ENCODE data around the gene BRINP1. TPM values are rescaled to one million over a fixed set of nuclear protein-coding genes. Genes with fewer than 3 reads are reported as not detected.

Gene BRINP1
- total and polyA plus RNA-seq, 2 donors (not counting 3 experiments of a cell fraction or from before 2014, with no cell fraction given), result 0.04 TPM; not detected in 1

DNA sequence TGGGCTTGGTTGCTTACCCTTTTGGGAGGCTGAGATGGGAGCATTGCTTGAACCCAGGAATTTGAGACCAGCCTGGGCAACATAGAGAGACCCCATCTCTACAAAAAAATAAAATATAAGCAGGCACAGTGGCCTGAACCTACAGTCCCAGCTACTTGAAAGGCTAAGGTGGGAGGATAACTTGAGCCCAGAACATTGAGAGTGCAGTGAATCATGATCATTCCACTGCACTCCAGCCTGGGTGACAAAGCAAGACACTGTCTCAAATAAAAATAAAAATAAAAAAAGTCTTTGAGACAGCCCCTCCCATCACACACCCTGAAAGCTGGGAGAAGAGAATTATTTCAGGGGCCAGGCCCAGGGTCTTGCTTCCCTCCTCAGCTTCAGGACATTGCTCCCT, 251.8 kb downstream of the BRINP1 start:
- Histone ChIP-seq H3K9ac (replicated peaks; ENCODE audit: extremely low read depth, insufficient read depth, low read length) (no peak overlapping the region), H3K79me2 (ENCODE audit: control insufficient read depth, insufficient read depth, low read length) (no peaks in the 10 kb centered on the region), H3K27ac (ENCODE audit: insufficient read depth, low read depth, low read length) (no peak overlapping the region), H3K27me3 (ENCODE audit: control insufficient read depth in 2 of 2, insufficient read depth in 2 of 2, low read length in 2 of 2) (no peaks in the 10 kb centered on the region), H2AFZ (ENCODE audit: low read depth, low read length) (no peak overlapping the region), H3K9me1 (replicated peaks; ENCODE audit: control insufficient read depth, extremely low read depth, insufficient read depth, low read length) (no peaks in the 10 kb centered on the region), H3K4me2 (ENCODE audit: insufficient read depth, low read length) (no peak overlapping the region), H3K4me1 (ENCODE audit: control insufficient read depth, extremely low read depth, insufficient read depth, low read length) (no peaks in the 10 kb centered on the region), H3K9me3 (replicated peaks; ENCODE audit: control insufficient read depth, insufficient read depth, low read length) (no peaks in the 10 kb centered on the region), H4K20me1 (replicated peaks; ENCODE audit: control insufficient read depth, extremely low read depth, insufficient read depth, low read length) (no peaks in the 10 kb centered on the region), H3K4me3 (replicated peaks in 1 of 3; ENCODE audit: insufficient read depth in 1 of 3, low read depth in 1 of 3, low read length in 3 of 3) (no peak overlapping the region), H3K36me3 (ENCODE audit: control insufficient read depth in 2 of 2, extremely low read depth in 1 of 2, insufficient read depth in 2 of 2, low read length in 2 of 2) (no peaks in the 10 kb centered on the region)
- TF ChIP-seq, protein P1, sequence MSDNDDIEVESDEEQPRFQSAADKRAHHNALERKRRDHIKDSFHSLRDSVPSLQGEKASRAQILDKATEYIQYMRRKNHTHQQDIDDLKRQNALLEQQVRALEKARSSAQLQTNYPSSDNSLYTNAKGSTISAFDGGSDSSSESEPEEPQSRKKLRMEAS (IDR thresholded peaks at IDR 0.05; ENCODE audit: insufficient read depth, insufficient read length), result no peak
- TF ChIP-seq POLR2AphosphoS5 (IDR thresholded peaks at IDR 0.05; ENCODE audit: insufficient read depth, low read depth, low read length) (no peak), EZH2 (IDR thresholded peaks at IDR 0.05; ENCODE audit: borderline replicate concordance, low read depth, low read length, severe bottlenecking) (no peak), POLR2A (IDR thresholded peaks at IDR 0.05; ENCODE audit: low read depth, low read length) (no peak), JUN (IDR thresholded peaks at IDR 0.05; ENCODE audit: borderline replicate concordance, insufficient read depth, insufficient read length, low read depth) (no peak), GATA2 (IDR thresholded peaks at IDR 0.05; ENCODE audit: insufficient read depth, insufficient read length, low read depth, low read length) (no peak), FOS (IDR thresholded peaks at IDR 0.05; ENCODE audit: borderline replicate concordance, insufficient read depth, low read length) (no peak), CTCF (IDR thresholded peaks at IDR 0.05; ENCODE audit: extremely low read depth in 1 of 2, insufficient read depth in 1 of 2, low read depth in 1 of 2, low read length in 2 of 2) (no peak), MYC (IDR thresholded peaks at IDR 0.05; ENCODE audit: low read depth, low read length) (no peak)
- dilution Hi-C loops (cut with MboI; ENCODE audit: extremely low pct_ligation_motif_present, low sequenced_read_pairs) (no loop called here), intact Hi-C loops (cut with micrococcal nuclease) (no loop called here)
- POLR2A ChIA-PET, result no interaction called here
- BruUV-seq (replicated peaks), result no TSS peak
- no peak for DNase-seq (ENCODE audit: low read depth, low spot score)
- no peak for FAIRE-seq
- CTCF ChIA-PET, result no interaction called here

Measured in endothelial cell of umbilical vein (primary cell).